IPS-NIHi11 (cell line): ENCODE data around the gene MRPL34.
A peak's percentile ranks its signal among the peaks of the same experiment; 100 is the strongest.

Source experiments
- DNase-seq: peaks from one replicate; pipeline ENCODE4 v3.0.0; 2012; ENCODE audit warnings: mixed read lengths, low spot score

The MRPL34 gene

GRCh38 chr19:17341386-17341785 lies 35.7 kb downstream of the MRPL34 start:
- no peak for DNase-seq

- no peak for DNase-seq
Measured at GRCh38 chr19:17341845-17342244, 36.2 kb downstream of the MRPL34 start.

GRCh38 chr19:17346109-17346671 lies 40.5 kb downstream of the MRPL34 start:
- DNase-seq = peak; percentile 87

- no peak for DNase-seq
Measured at GRCh38 chr19:17347361-17347760, 41.7 kb downstream of the MRPL34 start.

GRCh38 chr19:17347877-17348276 lies 42.2 kb downstream of the MRPL34 start:
- no peak for DNase-seq

- peak; percentile 72 for DNase-seq
Measured at GRCh38 chr19:17348700-17349099, 43.0 kb downstream of the MRPL34 start.

- DNase-seq = no peak
Measured at GRCh38 chr19:17351815-17352435, 46.3 kb downstream of the MRPL34 start.

GRCh38 chr19:17352608-17353280 lies 47.1 kb downstream of the MRPL34 start:
- DNase-seq = no peak

- no peak for DNase-seq
Measured at GRCh38 chr19:17353386-17353785, 47.7 kb downstream of the MRPL34 start.
